ENCODE data around the gene FANCC. TPM values are rescaled to one million over a fixed set of nuclear protein-coding genes. Genes with fewer than 3 reads are reported as not detected.
"Not testable (repeated sequence)": the region's sequence is repeated elsewhere in the genome, so short reads cannot be mapped to it uniquely, and the experiment has no call there.

Gene FANCC
- polyA plus RNA-seq, 4 donors = 4.9 to 20.6 (median 7.1) TPM

DNA sequence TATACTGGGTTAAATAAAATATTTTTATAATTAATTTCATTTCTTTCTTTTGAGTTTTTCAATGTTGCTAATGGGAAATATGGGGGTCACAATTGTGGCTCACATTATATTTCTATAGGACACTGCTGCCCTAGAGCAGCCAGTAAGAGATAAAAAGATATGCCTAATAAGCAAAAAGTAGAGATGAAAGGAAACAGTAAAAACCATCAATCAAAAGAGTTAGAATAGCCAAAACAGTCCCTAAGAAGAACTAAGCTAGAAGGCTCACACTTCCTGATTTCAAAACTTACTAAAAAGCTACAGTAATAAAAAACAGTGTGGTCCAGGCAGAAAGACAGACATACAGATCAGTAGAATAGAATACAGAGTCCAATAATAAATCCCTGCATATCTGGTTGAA lies 104.4 kb downstream of the FANCC start:
- Histone ChIP-seq H3K4me3 (ENCODE audit: low read depth in 1 of 3, low read length in 3 of 3) (no peak overlapping the region), H3K27me3 (ENCODE audit: control insufficient read depth in 3 of 3, insufficient read depth in 3 of 3, low read length in 3 of 3) (no peaks in the 10 kb centered on the region), H3K36me3 (ENCODE audit: control insufficient read depth in 3 of 3, insufficient read depth in 2 of 3, low read depth in 1 of 3, low read length in 3 of 3) (no peaks in the 10 kb centered on the region), H3K27ac (ENCODE audit: low read depth in 1 of 3, low read length in 2 of 3) (no peak overlapping the region), H3K9me3 (ENCODE audit: control insufficient read depth in 2 of 2, insufficient read depth in 1 of 2, low read depth in 1 of 2, low read length in 1 of 2) (no peaks in the 10 kb centered on the region), H3K4me1 (ENCODE audit: control insufficient read depth in 3 of 3, insufficient read depth in 2 of 3, low read depth in 1 of 3, low read length in 2 of 3) (no peaks in the 10 kb centered on the region)
- FAIRE-seq = no peak
- no peak for DNase-seq

GRCh38 chr9:95211028-95211427 lies 106.5 kb downstream of the FANCC start:
- H3K4me3 ChIP-seq (ENCODE audit: low read depth in 1 of 3, low read length in 3 of 3) = no peak overlapping the region
- WGBS, 3 donors = 36 to 50% (median 48%) methylated on average over 1 of the region's 1 CpG
- H3K4me1 ChIP-seq (ENCODE audit: control insufficient read depth in 3 of 3, insufficient read depth in 2 of 3, low read depth in 1 of 3, low read length in 2 of 3) = no peaks in the 10 kb centered on the region
- H3K27ac ChIP-seq (ENCODE audit: low read depth in 1 of 3, low read length in 2 of 3) = no peak overlapping the region
- H3K9me3 ChIP-seq (ENCODE audit: control insufficient read depth in 2 of 2, insufficient read depth in 1 of 2, low read depth in 1 of 2, low read length in 1 of 2) = no peaks in the 10 kb centered on the region
- DNase-seq (no peak), FAIRE-seq (no peak)
- no peaks in the 10 kb centered on the region for H3K27me3 ChIP-seq (ENCODE audit: control insufficient read depth in 3 of 3, insufficient read depth in 3 of 3, low read length in 3 of 3)
- H3K36me3 ChIP-seq (ENCODE audit: control insufficient read depth in 3 of 3, insufficient read depth in 2 of 3, low read depth in 1 of 3, low read length in 3 of 3) = no peaks in the 10 kb centered on the region

- no peak overlapping the region for H3K27ac ChIP-seq (ENCODE audit: low read depth in 1 of 3, low read length in 2 of 3)
- no peak for FAIRE-seq
- no peaks in the 10 kb centered on the region for H3K4me1 ChIP-seq (ENCODE audit: control insufficient read depth in 3 of 3, insufficient read depth in 2 of 3, low read depth in 1 of 3, low read length in 2 of 3)
- H3K27me3 ChIP-seq (ENCODE audit: control insufficient read depth in 3 of 3, insufficient read depth in 3 of 3, low read length in 3 of 3) = no peaks in the 10 kb centered on the region
- H3K4me3 ChIP-seq (ENCODE audit: low read depth in 1 of 3, low read length in 3 of 3) = no peak overlapping the region
- WGBS, 3 donors = 37 to 71% (median 62%) methylated on average over 4 of the region's 4 CpGs
- peak; percentile 16 to 31 for DNase-seq
- H3K9me3 ChIP-seq (ENCODE audit: control insufficient read depth in 2 of 2, insufficient read depth in 1 of 2, low read depth in 1 of 2, low read length in 1 of 2) = no peaks in the 10 kb centered on the region
- H3K36me3 ChIP-seq (ENCODE audit: control insufficient read depth in 3 of 3, insufficient read depth in 2 of 3, low read depth in 1 of 3, low read length in 3 of 3) = no peaks in the 10 kb centered on the region
These were observed 110.1 kb downstream of the FANCC start for GRCh38 chr9:95207403-95207802.

DNA sequence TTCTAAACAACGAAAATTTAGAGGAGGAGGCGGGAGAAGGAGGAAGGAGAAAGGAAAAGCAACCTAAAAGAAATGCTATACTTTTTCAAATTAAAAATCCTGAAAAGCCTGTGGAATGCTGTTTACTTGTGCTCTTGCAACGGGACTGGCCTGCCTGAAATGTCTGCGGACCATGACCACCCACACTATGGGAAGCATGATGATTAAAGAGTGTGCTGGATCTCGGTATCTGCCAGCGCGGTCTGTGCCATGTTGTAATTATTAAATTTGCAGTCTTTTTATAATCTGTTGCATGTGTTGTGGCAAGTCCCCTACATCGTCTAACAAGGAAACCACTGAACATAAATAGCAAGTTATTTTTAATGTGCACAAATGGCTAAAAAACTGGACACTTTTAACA lies 111.4 kb downstream of the FANCC start:
- FAIRE-seq = no peak

GRCh38 chr9:95204710-95205109 lies 112.8 kb downstream of the FANCC start:
- Histone ChIP-seq H3K4me3 (ENCODE audit: low read depth in 1 of 3, low read length in 3 of 3) (no peak overlapping the region), H3K27ac (ENCODE audit: low read depth in 1 of 3, low read length in 2 of 3) (no peak overlapping the region), H3K36me3 (ENCODE audit: control insufficient read depth in 3 of 3, insufficient read depth in 2 of 3, low read depth in 1 of 3, low read length in 3 of 3) (no peaks in the 10 kb centered on the region), H3K4me1 (ENCODE audit: control insufficient read depth in 3 of 3, insufficient read depth in 2 of 3, low read depth in 1 of 3, low read length in 2 of 3) (no peaks in the 10 kb centered on the region), H3K27me3 (ENCODE audit: control insufficient read depth in 3 of 3, insufficient read depth in 3 of 3, low read length in 3 of 3) (no peaks in the 10 kb centered on the region), H3K9me3 (ENCODE audit: control insufficient read depth in 2 of 2, insufficient read depth in 1 of 2, low read depth in 1 of 2, low read length in 1 of 2) (no peaks in the 10 kb centered on the region)
- FAIRE-seq (no peak), DNase-seq (no peak)
- WGBS, 3 donors = 75 to 94% (median 91%) methylated on average over 2 of the region's 2 CpGs

More for the DNA sequence above, 111.4 kb downstream of the FANCC start:
- Histone ChIP-seq H3K9me3 (ENCODE audit: control insufficient read depth in 2 of 2, insufficient read depth in 1 of 2, low read depth in 1 of 2, low read length in 1 of 2) (no peaks in the 10 kb centered on the region), H3K4me1 (ENCODE audit: control insufficient read depth in 3 of 3, insufficient read depth in 2 of 3, low read depth in 1 of 3, low read length in 2 of 3) (no peaks in the 10 kb centered on the region), H3K36me3 (ENCODE audit: control insufficient read depth in 3 of 3, insufficient read depth in 2 of 3, low read depth in 1 of 3, low read length in 3 of 3) (no peaks in the 10 kb centered on the region), H3K27ac (ENCODE audit: low read depth in 1 of 3, low read length in 2 of 3) (no peak overlapping the region), H3K4me3 (ENCODE audit: low read depth in 1 of 3, low read length in 3 of 3) (no peak overlapping the region), H3K27me3 (ENCODE audit: control insufficient read depth in 3 of 3, insufficient read depth in 3 of 3, low read length in 3 of 3) (no peaks in the 10 kb centered on the region)
- WGBS, 3 donors = 63 to 91% (median 85%) methylated on average over 8 of the region's 8 CpGs
- DNase-seq = no peak

- WGBS, 3 donors = 81 to 92% (median 84%) methylated on average over 3 of the region's 3 CpGs
- DNase-seq (no peak), FAIRE-seq (no peak)
- Histone ChIP-seq H3K27me3 (ENCODE audit: control insufficient read depth in 3 of 3, insufficient read depth in 3 of 3, low read length in 3 of 3) (no peaks in the 10 kb centered on the region), H3K27ac (ENCODE audit: low read depth in 1 of 3, low read length in 2 of 3) (no peak overlapping the region), H3K4me3 (ENCODE audit: low read depth in 1 of 3, low read length in 3 of 3) (no peak overlapping the region), H3K9me3 (ENCODE audit: control insufficient read depth in 2 of 2, insufficient read depth in 1 of 2, low read depth in 1 of 2, low read length in 1 of 2) (no peaks in the 10 kb centered on the region), H3K36me3 (ENCODE audit: control insufficient read depth in 3 of 3, insufficient read depth in 2 of 3, low read depth in 1 of 3, low read length in 3 of 3) (no peaks in the 10 kb centered on the region), H3K4me1 (ENCODE audit: control insufficient read depth in 3 of 3, insufficient read depth in 2 of 3, low read depth in 1 of 3, low read length in 2 of 3) (no peaks in the 10 kb centered on the region)
These were observed 113.2 kb downstream of the FANCC start for GRCh38 chr9:95204310-95204709.

DNA sequence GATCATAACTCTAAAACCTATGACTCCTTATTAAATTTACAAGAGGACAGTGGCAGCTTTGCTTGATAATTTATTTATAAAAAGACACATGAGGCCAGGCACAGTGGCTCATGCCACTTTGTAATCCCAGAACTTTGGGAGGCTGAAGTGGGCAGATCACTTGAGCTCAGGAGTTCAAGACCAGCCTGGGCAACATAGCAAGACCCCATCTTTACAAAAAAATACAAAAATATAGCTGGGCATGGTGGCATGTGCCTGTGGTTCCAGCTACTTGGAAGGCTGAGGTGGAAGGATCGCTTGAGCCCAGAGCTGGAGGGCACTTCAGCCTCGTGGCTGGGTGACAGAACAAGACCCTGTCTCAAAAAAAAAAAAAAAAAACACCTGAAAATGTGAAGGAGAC lies 114.5 kb downstream of the FANCC start:
- H3K4me1 ChIP-seq (ENCODE audit: control insufficient read depth in 3 of 3, insufficient read depth in 2 of 3, low read depth in 1 of 3, low read length in 2 of 3); H3K27me3 ChIP-seq (ENCODE audit: control insufficient read depth in 3 of 3, insufficient read depth in 3 of 3, low read length in 3 of 3); H3K9me3 ChIP-seq (ENCODE audit: control insufficient read depth in 2 of 2, insufficient read depth in 1 of 2, low read depth in 1 of 2, low read length in 1 of 2); H3K4me3 ChIP-seq (ENCODE audit: low read depth in 1 of 3, low read length in 3 of 3); H3K27ac ChIP-seq (ENCODE audit: low read depth in 1 of 3, low read length in 2 of 3); H3K36me3 ChIP-seq (ENCODE audit: control insufficient read depth in 3 of 3, insufficient read depth in 2 of 3, low read depth in 1 of 3, low read length in 3 of 3); FAIRE-seq; DNase-seq: not testable (repeated sequence)
- 86 to 100% (median 92%) methylated on average over 2 of the region's 2 CpGs for WGBS, 3 donors

- H3K4me3 ChIP-seq (ENCODE audit: low read depth in 1 of 3, low read length in 3 of 3) = no peak overlapping the region
- DNase-seq (no peak), FAIRE-seq (no peak)
- no peaks in the 10 kb centered on the region for H3K27me3 ChIP-seq (ENCODE audit: control insufficient read depth in 3 of 3, insufficient read depth in 3 of 3, low read length in 3 of 3)
- H3K4me1 ChIP-seq (ENCODE audit: control insufficient read depth in 3 of 3, insufficient read depth in 2 of 3, low read depth in 1 of 3, low read length in 2 of 3) = no peaks in the 10 kb centered on the region
- WGBS, 3 donors = 89 to 92% (median 90%) methylated on average over 5 of the region's 5 CpGs
- no peaks in the 10 kb centered on the region for H3K9me3 ChIP-seq (ENCODE audit: control insufficient read depth in 2 of 2, insufficient read depth in 1 of 2, low read depth in 1 of 2, low read length in 1 of 2)
- H3K27ac ChIP-seq (ENCODE audit: low read depth in 1 of 3, low read length in 2 of 3) = peak overlapping the region in 1 of 3 donors; percentile 38
- no peaks in the 10 kb centered on the region for H3K36me3 ChIP-seq (ENCODE audit: control insufficient read depth in 3 of 3, insufficient read depth in 2 of 3, low read depth in 1 of 3, low read length in 3 of 3)
These were observed 115.3 kb downstream of the FANCC start for GRCh38 chr9:95202076-95202681.

DNA sequence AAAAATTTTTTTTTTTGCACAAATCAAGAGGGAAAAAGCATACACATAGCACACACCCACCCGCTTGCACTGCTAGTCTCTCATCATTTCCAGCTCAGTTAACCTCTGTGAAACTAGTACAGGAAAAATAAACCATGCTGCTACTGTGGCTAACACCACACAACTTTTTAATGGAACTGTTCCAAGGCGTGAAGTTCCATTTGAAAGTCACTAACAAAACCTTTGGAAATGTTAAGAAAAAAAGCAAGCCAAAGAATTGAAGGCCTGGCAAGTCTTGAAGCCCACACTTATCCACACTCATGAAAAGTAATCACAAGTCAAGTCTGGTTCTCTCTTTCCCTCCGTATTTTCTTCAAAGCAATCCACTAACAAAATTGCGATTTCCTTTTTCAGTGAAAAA lies 116.3 kb downstream of the FANCC start:
- no peaks in the 10 kb centered on the region for H3K27me3 ChIP-seq (ENCODE audit: control insufficient read depth in 3 of 3, insufficient read depth in 3 of 3, low read length in 3 of 3)
- DNase-seq (no peak), FAIRE-seq (no peak)
- no peak overlapping the region for H3K27ac ChIP-seq (ENCODE audit: low read depth in 1 of 3, low read length in 2 of 3)
- H3K36me3 ChIP-seq (ENCODE audit: control insufficient read depth in 3 of 3, insufficient read depth in 2 of 3, low read depth in 1 of 3, low read length in 3 of 3) = no peaks in the 10 kb centered on the region
- H3K4me1 ChIP-seq (ENCODE audit: control insufficient read depth in 3 of 3, insufficient read depth in 2 of 3, low read depth in 1 of 3, low read length in 2 of 3) = no peaks in the 10 kb centered on the region
- H3K4me3 ChIP-seq (ENCODE audit: low read depth in 1 of 3, low read length in 3 of 3) = no peak overlapping the region
- H3K9me3 ChIP-seq (ENCODE audit: control insufficient read depth in 2 of 2, insufficient read depth in 1 of 2, low read depth in 1 of 2, low read length in 1 of 2) = no peaks in the 10 kb centered on the region
- 82 to 97% (median 90%) methylated on average over 4 of the region's 4 CpGs for WGBS, 3 donors
